Upper lobe of right lung (tissue), 1 donor: Measurements from ENCODE around the gene RNF215. TPM values are rescaled to one million over a fixed set of nuclear protein-coding genes. Genes with fewer than 3 reads are reported as not detected.

Source experiments
- ATAC-seq: fragments of 200-7000 bp; cut with Tn5 transposase; one replicate; pipeline ENCODE4 v1.9.1; 2020; ENCODE audit warnings: mild to moderate bottlenecking, moderate library complexity
- DNase-seq: peaks from one replicate; pipeline ENCODE4 v3.0.0-alpha.2; 2020
- H3K27ac ChIP-seq: fragments of 200-600 bp; one replicate; pipeline ENCODE4 v1.8.0; 2022
- H3K27me3 ChIP-seq: fragments of 200-600 bp; one replicate; pipeline ENCODE4 v1.8.0; 2022; ENCODE audit warnings: mild to moderate bottlenecking
- H3K36me3 ChIP-seq: fragments of 200-600 bp; one replicate; pipeline ENCODE4 v1.8.0; 2022
- H3K4me1 ChIP-seq: fragments of 200-600 bp; one replicate; pipeline ENCODE4 v1.8.0; 2022
- H3K4me3 ChIP-seq: fragments of 200-600 bp; one replicate; pipeline ENCODE4 v1.8.0; 2022; ENCODE audit warnings: mild to moderate bottlenecking
- H3K9me3 ChIP-seq: fragments of 200-600 bp; one replicate; pipeline ENCODE4 v1.8.0; 2022
- intact Hi-C: fragments of 100-400 bp; cut with DNase I; formaldehyde crosslinking; loops from one replicate; pipeline ENCODE4 v1.11.0; 2022
- total RNA-seq: library from RNA; stranded (reverse); fragmentation: NEBNext Ultra II Directional; extraction: Animal tissue kit (Norgen Biotek cat#: 25700); gene quantifications from one replicate; pipeline ENCODE4 v1.2.1, GENCODE V29; 2021
- TF ChIP-seq, protein P1 (sequence below): fragments of 200-600 bp; IDR thresholded peaks from one replicate; pipeline ENCODE4 v1.8.0; 2022; ENCODE audit warnings: antibody characterized with exemption
- donor health status: DM: no; HTN: yes; CAD: no; lungs with severe emphysema.

Gene RNF215
- total RNA-seq, 1 donor from 2014 or later, result 16.5 TPM

DNA sequence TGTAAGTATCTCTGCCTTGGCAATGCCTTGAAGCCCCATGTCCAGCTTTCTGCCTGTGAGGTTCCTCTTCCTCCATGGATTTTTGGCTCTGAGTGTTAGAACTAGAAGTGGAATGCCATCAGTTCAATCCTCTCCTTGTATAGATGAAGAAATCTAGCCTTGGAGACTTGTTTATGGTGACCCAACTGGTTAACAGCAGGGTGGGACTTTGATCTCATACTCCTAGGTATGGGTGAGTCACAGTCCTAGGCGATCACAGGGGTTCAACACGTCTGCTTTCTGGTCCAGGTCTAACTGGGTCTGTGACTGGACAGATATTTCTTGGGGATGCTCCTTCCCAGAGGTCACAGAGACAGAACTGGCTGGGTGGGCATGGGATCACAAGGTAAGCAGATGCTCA lies 29.2 kb upstream of the RNF215 start:
- TF ChIP-seq, protein P1, sequence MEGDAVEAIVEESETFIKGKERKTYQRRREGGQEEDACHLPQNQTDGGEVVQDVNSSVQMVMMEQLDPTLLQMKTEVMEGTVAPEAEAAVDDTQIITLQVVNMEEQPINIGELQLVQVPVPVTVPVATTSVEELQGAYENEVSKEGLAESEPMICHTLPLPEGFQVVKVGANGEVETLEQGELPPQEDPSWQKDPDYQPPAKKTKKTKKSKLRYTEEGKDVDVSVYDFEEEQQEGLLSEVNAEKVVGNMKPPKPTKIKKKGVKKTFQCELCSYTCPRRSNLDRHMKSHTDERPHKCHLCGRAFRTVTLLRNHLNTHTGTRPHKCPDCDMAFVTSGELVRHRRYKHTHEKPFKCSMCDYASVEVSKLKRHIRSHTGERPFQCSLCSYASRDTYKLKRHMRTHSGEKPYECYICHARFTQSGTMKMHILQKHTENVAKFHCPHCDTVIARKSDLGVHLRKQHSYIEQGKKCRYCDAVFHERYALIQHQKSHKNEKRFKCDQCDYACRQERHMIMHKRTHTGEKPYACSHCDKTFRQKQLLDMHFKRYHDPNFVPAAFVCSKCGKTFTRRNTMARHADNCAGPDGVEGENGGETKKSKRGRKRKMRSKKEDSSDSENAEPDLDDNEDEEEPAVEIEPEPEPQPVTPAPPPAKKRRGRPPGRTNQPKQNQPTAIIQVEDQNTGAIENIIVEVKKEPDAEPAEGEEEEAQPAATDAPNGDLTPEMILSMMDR, result no peak
- Histone ChIP-seq H3K27ac (no peak overlapping the region), H3K4me1 (no peaks in the 10 kb centered on the region), H3K36me3 (peaks cover 36% of the 10 kb centered on the region), H3K27me3 (no peaks in the 10 kb centered on the region), H3K4me3 (no peak overlapping the region), H3K9me3 (no peaks in the 10 kb centered on the region)
- DNase-seq (no peak), ATAC-seq (no peak)
- intact Hi-C loops, result no loop called here

DNA sequence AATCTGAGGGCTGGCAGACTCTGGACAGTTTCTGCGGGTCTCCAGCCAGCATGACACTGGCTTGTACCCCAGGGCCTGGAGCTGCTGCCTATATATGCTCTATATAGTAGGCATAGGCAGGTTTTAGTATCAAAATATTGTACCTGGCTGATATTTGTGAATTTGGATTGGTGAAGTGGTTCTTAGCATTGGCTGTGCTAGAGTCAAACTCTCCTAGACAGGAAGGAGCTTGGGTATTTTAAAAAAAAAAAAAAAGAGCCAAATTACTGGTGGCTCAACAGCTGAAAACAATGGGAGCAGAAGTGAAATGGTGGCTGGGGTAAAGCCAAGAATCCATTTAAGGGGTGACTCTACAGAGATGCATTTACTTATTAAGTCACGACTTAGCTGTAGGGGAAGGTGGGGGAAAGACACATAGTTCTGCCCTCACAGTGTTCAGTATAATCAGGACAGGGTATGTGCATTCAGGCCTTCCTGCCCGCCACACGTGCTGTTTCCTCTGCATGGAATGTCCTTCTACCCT lies 27.4 kb upstream of the RNF215 start:
- DNase-seq (no peak), ATAC-seq (no peak)
- H3K27ac ChIP-seq, result no peak overlapping the region
- TF ChIP-seq, protein P1, result no peak
- no peaks in the 10 kb centered on the region for H3K9me3 ChIP-seq
- no peak overlapping the region for H3K4me3 ChIP-seq
- no peaks in the 10 kb centered on the region for H3K4me1 ChIP-seq
- H3K27me3 ChIP-seq, result no peaks in the 10 kb centered on the region
- H3K36me3 ChIP-seq, result peaks cover 40% of the 10 kb centered on the region
- intact Hi-C loops, result no loop called here

DNA sequence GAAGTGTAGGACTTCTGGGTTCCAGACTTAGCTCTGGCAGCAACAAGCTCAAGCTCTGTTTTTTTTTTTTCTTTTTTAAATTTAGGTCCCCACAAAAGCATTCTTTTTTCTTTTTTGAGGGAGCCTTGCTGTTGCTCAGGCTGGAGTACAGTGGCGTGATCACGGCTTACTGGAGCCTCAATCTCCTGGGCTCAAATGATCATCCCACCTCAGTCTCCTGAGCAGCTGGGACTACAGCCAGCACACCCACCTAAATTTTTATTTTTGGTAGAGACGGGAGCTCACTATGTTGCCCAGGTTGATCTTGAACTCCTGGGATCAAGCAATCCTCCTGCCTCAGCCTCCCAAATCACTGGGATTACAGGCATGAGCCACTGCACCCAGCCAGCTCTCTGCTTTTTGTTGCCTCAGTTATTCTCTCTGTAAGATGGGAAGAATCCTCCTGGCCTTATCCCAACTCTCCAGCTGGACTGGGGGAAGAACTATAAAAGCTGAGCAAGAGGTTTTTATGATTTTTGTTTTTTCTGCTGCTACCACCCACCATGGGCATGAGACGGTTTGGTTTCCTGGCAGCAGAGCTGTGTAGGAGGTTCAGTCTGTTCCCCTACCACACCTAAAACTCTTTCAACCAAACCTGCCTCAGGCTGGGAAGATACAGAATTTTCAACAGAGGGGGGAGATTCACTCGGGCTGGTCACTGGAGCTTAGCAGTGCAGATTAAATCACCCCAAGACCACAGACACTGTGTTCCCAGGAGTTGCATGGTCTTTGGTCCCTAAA lies 26.7 kb upstream of the RNF215 start:
- TF ChIP-seq, protein P1, result no peak
- peaks cover 39% of the 10 kb centered on the region for H3K36me3 ChIP-seq
- intact Hi-C loops, result no loop called here
- ATAC-seq, result no peak
- H3K9me3 ChIP-seq, result no peaks in the 10 kb centered on the region
- H3K27me3 ChIP-seq, result no peaks in the 10 kb centered on the region
- H3K27ac ChIP-seq, result no peak overlapping the region
- no peak overlapping the region for H3K4me3 ChIP-seq
- H3K4me1 ChIP-seq, result no peaks in the 10 kb centered on the region
- DNase-seq, result no peak

DNA sequence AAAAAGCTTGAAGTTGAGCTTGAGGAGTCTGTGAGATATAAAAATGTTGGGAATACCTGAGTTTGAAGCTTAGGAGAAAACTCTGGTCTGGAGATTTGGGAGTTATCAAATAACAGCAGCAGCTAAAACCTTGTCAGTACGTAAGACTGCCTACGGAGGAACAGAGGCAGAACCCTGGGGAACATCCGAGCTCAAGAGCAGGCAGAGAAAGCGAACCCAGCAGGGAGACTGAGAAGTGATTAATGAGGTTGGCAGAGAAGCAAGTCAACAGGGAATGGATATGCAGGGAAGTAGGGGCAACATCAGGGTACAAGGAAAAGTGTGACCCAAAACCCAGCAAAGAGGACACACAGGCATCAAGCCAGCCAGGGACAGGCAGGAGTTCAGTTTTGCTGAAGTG lies 25.8 kb upstream of the RNF215 start:
- H3K36me3 ChIP-seq, result peaks cover 29% of the 10 kb centered on the region
- H3K4me3 ChIP-seq, result no peak overlapping the region
- intact Hi-C loops, result no loop called here
- no peaks in the 10 kb centered on the region for H3K4me1 ChIP-seq
- no peaks in the 10 kb centered on the region for H3K9me3 ChIP-seq
- no peak overlapping the region for H3K27ac ChIP-seq
- ATAC-seq (no peak), DNase-seq (no peak)
- TF ChIP-seq, protein P1, result no peak
- H3K27me3 ChIP-seq, result no peaks in the 10 kb centered on the region

DNA sequence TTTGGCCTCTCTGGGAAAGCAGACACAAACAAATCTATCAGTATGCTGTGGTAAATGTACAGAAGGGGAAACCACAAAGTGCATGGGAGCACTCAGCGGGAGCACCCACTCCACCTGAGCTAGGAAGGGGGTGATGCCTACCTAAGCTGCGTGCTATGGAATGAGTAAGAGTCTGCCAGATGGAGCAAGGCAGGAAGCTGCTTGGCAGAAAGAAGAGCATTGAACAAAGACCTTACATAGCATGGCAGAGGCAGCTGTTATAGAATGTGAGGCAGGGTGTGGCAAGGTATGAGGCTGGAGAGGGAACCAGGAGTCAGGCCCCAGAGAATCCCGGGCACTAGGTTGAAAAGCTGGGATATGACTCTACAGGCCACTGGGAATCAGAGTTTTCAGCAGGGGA lies 24.6 kb upstream of the RNF215 start:
- no peak overlapping the region for H3K4me3 ChIP-seq
- no peak for ATAC-seq
- no peaks in the 10 kb centered on the region for H3K9me3 ChIP-seq
- TF ChIP-seq, protein P1, result no peak
- no peaks in the 10 kb centered on the region for H3K27me3 ChIP-seq
- peaks cover 29% of the 10 kb centered on the region for H3K36me3 ChIP-seq
- no peaks in the 10 kb centered on the region for H3K4me1 ChIP-seq
- H3K27ac ChIP-seq, result no peak overlapping the region
- no peak for DNase-seq
- intact Hi-C loops, result no loop called here
